Measurements from ENCODE around the gene GIMAP8. TPM values are rescaled to one million over a fixed set of nuclear protein-coding genes. Genes with fewer than 3 reads are reported as not detected.
A peak's percentile ranks its signal among the peaks of the same experiment; 100 is the strongest.

Gene GIMAP8
- total RNA-seq, 2 experiments from 2014 or later = 11.8 TPM

- no peak for DNase-seq
- ChIA-PET POLR2A (interaction anchor here (0.5 to 1.2 kb wide), 7 partner anchors 21 to 1112 kb away, joined by 3 to 6 read pairs (median 3); partner anchors contain the start of gene REPIN1), CTCF (interaction anchor here (0.9 to 2.6 kb wide), 16 partner anchors 13 to 309 kb away, joined by 3 to 11 read pairs (median 4); partner anchors contain the start of genes GIMAP1 and REPIN1)
- intact Hi-C loops (cut with micrococcal nuclease) = loop anchor here (1.0 kb wide), 3 partner anchors 15 to 84 kb away; partner anchors contain the start of gene ZNF775
- Mint-ChIP-seq H3K27me3 (no peaks in the 10 kb centered on the region), H3K4me3 (peak overlapping the region; percentile 86), H3K9me3 (no peaks in the 10 kb centered on the region), H3K27ac (peak overlapping the region; percentile 70), H3K4me1 (ENCODE audit: low read depth) (peaks cover 35% of the 10 kb centered on the region), H3K36me3 (peaks cover 12% of the 10 kb centered on the region)
These were observed 44.2 kb upstream of the GIMAP8 start for GRCh38 chr7:150406312-150406566.

- Mint-ChIP-seq H3K9me3 (no peaks in the 10 kb centered on the region), H3K27ac (peak overlapping the region; percentile 70), H3K4me1 (ENCODE audit: low read depth) (peaks cover 35% of the 10 kb centered on the region), H3K27me3 (no peaks in the 10 kb centered on the region), H3K36me3 (peaks cover 12% of the 10 kb centered on the region), H3K4me3 (peak overlapping the region; percentile 86)
- ChIA-PET POLR2A (interaction anchor here (0.6 to 1.2 kb wide), 8 partner anchors 22 to 1111 kb away, joined by 3 to 12 read pairs (median 4); partner anchors contain the start of genes ACTR3C, LRRC61 and REPIN1), CTCF (interaction anchor here (0.9 to 2.6 kb wide), 15 partner anchors 13 to 309 kb away, joined by 3 to 11 read pairs (median 4); partner anchors contain the start of genes GIMAP1 and REPIN1)
- intact Hi-C loops (cut with micrococcal nuclease) = loop anchor here (1.0 kb wide), 3 partner anchors 15 to 84 kb away; partner anchors contain the start of gene ZNF775
- peak; percentile 64 for DNase-seq
These were observed 43.6 kb upstream of the GIMAP8 start for GRCh38 chr7:150406567-150407421.

- DNase-seq = no peak
- H3K27me3 Mint-ChIP-seq = no peaks in the 10 kb centered on the region
- ChIA-PET POLR2A (interaction anchor here (1.1 to 1.2 kb wide), 4 partner anchors 29 to 84 kb away, joined by 3 to 12 read pairs (median 4); partner anchors contain the start of genes ACTR3C, LRRC61 and REPIN1), CTCF (interaction anchor here (1.0 to 2.6 kb wide), 7 partner anchors 14 to 87 kb away, joined by 3 to 11 read pairs (median 8); no protein-coding TSS in a partner anchor)
- no peak overlapping the region for H3K27ac Mint-ChIP-seq
- no peak overlapping the region for H3K4me3 Mint-ChIP-seq
- intact Hi-C loops (cut with micrococcal nuclease) = no loop called here
- no peaks in the 10 kb centered on the region for H3K9me3 Mint-ChIP-seq
- peaks cover 33% of the 10 kb centered on the region for H3K4me1 Mint-ChIP-seq (ENCODE audit: low read depth)
- peaks cover 12% of the 10 kb centered on the region for H3K36me3 Mint-ChIP-seq
These were observed 42.6 kb upstream of the GIMAP8 start for GRCh38 chr7:150407588-150408392.

- peak overlapping the region; percentile 62 for H3K27ac Mint-ChIP-seq
- H3K4me3 Mint-ChIP-seq = no peak overlapping the region
- no peaks in the 10 kb centered on the region for H3K27me3 Mint-ChIP-seq
- intact Hi-C loops (cut with micrococcal nuclease) = no loop called here
- H3K36me3 Mint-ChIP-seq = peaks cover 12% of the 10 kb centered on the region
- peaks cover 30% of the 10 kb centered on the region for H3K4me1 Mint-ChIP-seq (ENCODE audit: low read depth)
- ChIA-PET CTCF (interaction anchor here (1.3 kb wide), 1 partner anchor 13 kb away, joined by 3 read pairs; no protein-coding TSS in a partner anchor), POLR2A (no interaction called here)
- no peaks in the 10 kb centered on the region for H3K9me3 Mint-ChIP-seq
- DNase-seq = no peak
These were observed 41.8 kb upstream of the GIMAP8 start for GRCh38 chr7:150408393-150409299.

GRCh38 chr7:150409300-150410030 is 41.0 kb upstream of the GIMAP8 start:
- Mint-ChIP-seq H3K4me3 (no peak overlapping the region), H3K27ac (no peak overlapping the region), H3K4me1 (ENCODE audit: low read depth) (peaks cover 24% of the 10 kb centered on the region), H3K9me3 (no peaks in the 10 kb centered on the region), H3K36me3 (peaks cover 12% of the 10 kb centered on the region), H3K27me3 (no peaks in the 10 kb centered on the region)
- ChIA-PET CTCF (interaction anchor here (1.3 kb wide), 1 partner anchor 12 kb away, joined by 3 read pairs; no protein-coding TSS in a partner anchor), POLR2A (no interaction called here)
- intact Hi-C loops (cut with micrococcal nuclease) = no loop called here
- DNase-seq = no peak

- Mint-ChIP-seq H3K4me1 (ENCODE audit: low read depth) (peaks cover 22% of the 10 kb centered on the region), H3K27ac (no peak overlapping the region), H3K4me3 (no peak overlapping the region), H3K9me3 (no peaks in the 10 kb centered on the region), H3K36me3 (peaks cover 12% of the 10 kb centered on the region), H3K27me3 (no peaks in the 10 kb centered on the region)
- ChIA-PET CTCF (interaction anchor here (1.3 kb wide), 1 partner anchor 12 kb away, joined by 3 read pairs; no protein-coding TSS in a partner anchor), POLR2A (interaction anchor here (0.6 kb wide), 1 partner anchor 40 kb away, joined by 3 read pairs; no protein-coding TSS in a partner anchor)
- intact Hi-C loops (cut with micrococcal nuclease) = no loop called here
- DNase-seq = no peak
These were observed 40.3 kb upstream of the GIMAP8 start for GRCh38 chr7:150410131-150410530.

- peaks cover 10% of the 10 kb centered on the region for H3K36me3 Mint-ChIP-seq
- no peaks in the 10 kb centered on the region for H3K9me3 Mint-ChIP-seq
- no peak for DNase-seq
- H3K4me3 Mint-ChIP-seq = no peak overlapping the region
- POLR2A ChIA-PET = interaction anchor here (0.6 kb wide), 1 partner anchor 41 kb away, joined by 3 read pairs; no protein-coding TSS in a partner anchor
- peaks cover 19% of the 10 kb centered on the region for H3K4me1 Mint-ChIP-seq (ENCODE audit: low read depth)
- H3K27me3 Mint-ChIP-seq = no peaks in the 10 kb centered on the region
- CTCF ChIA-PET = interaction anchor here (0.6 kb wide), 1 partner anchor 54 kb away, joined by 3 read pairs; no protein-coding TSS in a partner anchor
- no peak overlapping the region for H3K27ac Mint-ChIP-seq
- intact Hi-C loops (cut with micrococcal nuclease) = no loop called here
These were observed 39.6 kb upstream of the GIMAP8 start for GRCh38 chr7:150410680-150411346.

GRCh38 chr7:150411606-150412005 is 38.8 kb upstream of the GIMAP8 start:
- Mint-ChIP-seq H3K27me3 (no peaks in the 10 kb centered on the region), H3K27ac (no peak overlapping the region), H3K4me1 (ENCODE audit: low read depth) (peaks cover 11% of the 10 kb centered on the region), H3K4me3 (no peak overlapping the region), H3K9me3 (no peaks in the 10 kb centered on the region), H3K36me3 (peaks cover 10% of the 10 kb centered on the region)
- intact Hi-C loops (cut with micrococcal nuclease) = no loop called here
- ChIA-PET CTCF (no interaction called here), POLR2A (no interaction called here)
- DNase-seq = no peak

GRCh38 chr7:150412016-150412415 is 38.4 kb upstream of the GIMAP8 start:
- ChIA-PET POLR2A (no interaction called here), CTCF (interaction anchor here (0.7 to 1.0 kb wide), 2 partner anchors 10 to 56 kb away, joined by 3 read pairs; no protein-coding TSS in a partner anchor)
- Mint-ChIP-seq H3K4me3 (no peak overlapping the region), H3K27me3 (no peaks in the 10 kb centered on the region), H3K4me1 (ENCODE audit: low read depth) (peaks cover 8% of the 10 kb centered on the region), H3K36me3 (peaks cover 9% of the 10 kb centered on the region), H3K27ac (no peak overlapping the region), H3K9me3 (no peaks in the 10 kb centered on the region)
- no peak for DNase-seq
- intact Hi-C loops (cut with micrococcal nuclease) = no loop called here
